GM19351 (cell line): ENCODE measurements around the gene DMKN.
"Not testable (repeated sequence)": the region's sequence is repeated elsewhere in the genome, so short reads cannot be mapped to it uniquely, and the experiment has no call there.

Experiments
- ATAC-seq: cut with Tn5 transposase; IDR thresholded peaks from one replicate; pipeline ENCODE4 v1.9.1; 2021; ENCODE audit warnings: mild to moderate bottlenecking, moderate library complexity; ENCODE audit not compliant: unreplicated experiment

Gene DMKN

GRCh38 chr19:35500611-35501010 is 12.8 kb downstream of the DMKN start:
- ATAC-seq, result no peak

GRCh38 chr19:35498984-35499527 is 14.4 kb downstream of the DMKN start:
- no peak for ATAC-seq

- ATAC-seq, result no peak
Observed at GRCh38 chr19:35498220-35498619, 15.2 kb downstream of the DMKN start.

GRCh38 chr19:35497406-35497805 is 16.0 kb downstream of the DMKN start:
- no peak for ATAC-seq

- ATAC-seq, result no peak
Observed at GRCh38 chr19:35495107-35496064, 18.1 kb downstream of the DMKN start.

GRCh38 chr19:35493971-35494370 is 19.5 kb downstream of the DMKN start:
- ATAC-seq, result no peak

GRCh38 chr19:35491836-35492360 is 21.6 kb downstream of the DMKN start:
- no peak for ATAC-seq

GRCh38 chr19:35490364-35490763 is 23.1 kb downstream of the DMKN start, which contains the start of gene KRTDAP:
KRTDAP (minus strand) TSS chr19:35490464; CDS start chr19:35490442, 22 bp downstream.
- no peak for ATAC-seq

- ATAC-seq, result no peak
Observed at GRCh38 chr19:35488677-35489076, 24.8 kb downstream of the DMKN start.

- ATAC-seq, result no peak
Observed at GRCh38 chr19:35487656-35488182, 25.7 kb downstream of the DMKN start.

GRCh38 chr19:35486268-35486708 is 27.2 kb downstream of the DMKN start:
- ATAC-seq, result no peak

- peak; percentile 57 for ATAC-seq
Observed at GRCh38 chr19:35484252-35485036, 29.0 kb downstream of the DMKN start.

GRCh38 chr19:35483089-35483488 is 30.4 kb downstream of the DMKN start:
- ATAC-seq, result no peak

- ATAC-seq, result no peak
Observed at GRCh38 chr19:35478794-35479677, 34.4 kb downstream of the DMKN start.

GRCh38 chr19:35476149-35476548 is 37.3 kb downstream of the DMKN start:
- no peak for ATAC-seq

- ATAC-seq, result not testable (repeated sequence)
Observed at GRCh38 chr19:35474594-35474993, 38.9 kb downstream of the DMKN start.

GRCh38 chr19:35474104-35474503 is 39.3 kb downstream of the DMKN start:
- ATAC-seq, result no peak

GRCh38 chr19:35471946-35472345 is 41.5 kb downstream of the DMKN start:
- ATAC-seq, result no peak

- ATAC-seq, result not testable (repeated sequence)
Observed at GRCh38 chr19:35471075-35471474, 42.4 kb downstream of the DMKN start.

- ATAC-seq, result no peak
Observed at GRCh38 chr19:35470128-35470527, 43.3 kb downstream of the DMKN start.
